ENCODE measurements around the gene STYXL2.

The STYXL2 gene

GRCh38 chr1:167093846-167094516 is at the start of gene STYXL2:
Gene STYXL2 (plus strand): TSS chr1:167094075. CDS start chr1:167094850, 775 bp downstream.
- no peak for DNase-seq (ENCODE audit: low spot score)

GRCh38 chr1:167051907-167052306 is 42.0 kb upstream of the STYXL2 start:
- no peak for DNase-seq (ENCODE audit: low spot score)

- no peak for DNase-seq (ENCODE audit: low spot score)
These were observed 41.5 kb upstream of the STYXL2 start for GRCh38 chr1:167052389-167052788.

- DNase-seq (ENCODE audit: low spot score) = no peak
These were observed 39.3 kb upstream of the STYXL2 start for GRCh38 chr1:167054531-167054930.

GRCh38 chr1:167054946-167055630 is 38.8 kb upstream of the STYXL2 start:
- DNase-seq (ENCODE audit: low spot score) = no peak

GRCh38 chr1:167056529-167057231 is 37.2 kb upstream of the STYXL2 start:
- DNase-seq (ENCODE audit: low spot score) = no peak

- DNase-seq (ENCODE audit: low spot score) = peak; percentile 84
These were observed 36.6 kb upstream of the STYXL2 start for GRCh38 chr1:167057241-167057688.

GRCh38 chr1:167059045-167059808 is 34.6 kb upstream of the STYXL2 start:
- DNase-seq (ENCODE audit: low spot score) = peak; percentile 77

GRCh38 chr1:167059809-167060107 is 34.1 kb upstream of the STYXL2 start:
- no peak for DNase-seq (ENCODE audit: low spot score)

- DNase-seq (ENCODE audit: low spot score) = no peak
These were observed 33.5 kb upstream of the STYXL2 start for GRCh38 chr1:167060141-167061072.

GRCh38 chr1:167061073-167061464 is 32.8 kb upstream of the STYXL2 start:
- no peak for DNase-seq (ENCODE audit: low spot score)

- DNase-seq (ENCODE audit: low spot score) = no peak
These were observed 29.3 kb upstream of the STYXL2 start for GRCh38 chr1:167064621-167065020.

- DNase-seq (ENCODE audit: low spot score) = no peak
These were observed 28.4 kb upstream of the STYXL2 start for GRCh38 chr1:167065471-167065870.

- DNase-seq (ENCODE audit: low spot score) = peak; percentile 67
These were observed 27.3 kb upstream of the STYXL2 start for GRCh38 chr1:167066333-167067122.

- no peak for DNase-seq (ENCODE audit: low spot score)
These were observed 26.0 kb upstream of the STYXL2 start for GRCh38 chr1:167067904-167068303.

- no peak for DNase-seq (ENCODE audit: low spot score)
These were observed 25.1 kb upstream of the STYXL2 start for GRCh38 chr1:167068761-167069160.

GRCh38 chr1:167071286-167071685 is 22.6 kb upstream of the STYXL2 start:
- DNase-seq (ENCODE audit: low spot score) = no peak

- DNase-seq (ENCODE audit: low spot score) = no peak
These were observed 17.7 kb upstream of the STYXL2 start for GRCh38 chr1:167076136-167076710.

- DNase-seq (ENCODE audit: low spot score) = no peak
These were observed 16.6 kb upstream of the STYXL2 start for GRCh38 chr1:167077128-167077867.

- DNase-seq (ENCODE audit: low spot score) = no peak
These were observed 16.0 kb upstream of the STYXL2 start for GRCh38 chr1:167077868-167078210.
